A549 (cell line): ENCODE measurements around the gene S100A8. TPM values are rescaled to one million over a fixed set of nuclear protein-coding genes. Genes with fewer than 3 reads are reported as not detected.

ENCODE experiments used
- ATAC-seq, 2 experiments: fragments of 200-7000 bp in 1 of 2; fragments of >200 bp in 1 of 2; cut with Nextera tagmentation in 1 of 2; cut with Tn5 transposase in 1 of 2; 3 replicates each; pipeline versions ENCODE4 v1.8.0 to v1.9.1; 2018 to 2020; ENCODE audit warnings: mild to moderate bottlenecking in 1 of 2, moderate library complexity in 1 of 2
- CTCF ChIA-PET: fragments of 300-600 bp; sonication (Branson Sonifier 250); formaldehyde crosslinking; extraction: SDS; loops from one replicate; lab custom pipeline; 2021; ENCODE audit warnings: antibody characterized with exemption, inconsistent platforms; lab: Yijun Ruan, JAX
- POLR2A ChIA-PET: fragments of 350-600 bp; formaldehyde crosslinking; extraction: SDS; loops from one replicate; lab custom pipeline; 2021; ENCODE audit warnings: antibody characterized with exemption, inconsistent platforms; lab: Yijun Ruan, JAX
- DNase-seq, 2 experiments: peaks; one replicate each; pipeline versions ENCODE4 v3.0.0 to v3.0.0-alpha.2; 2011 to 2016; ENCODE audit warnings: low read depth in 1 of 2, low spot score in 1 of 2
- FAIRE-seq: peaks from 2 replicates; lab custom pipeline; 2011; peaks lifted over from hg19 to GRCh38; lab: Jason Lieb, UNC
- H3K27ac ChIP-seq, 2 experiments: fragments of >200 bp; sonication (Bioruptor Twin); formaldehyde crosslinking; 3 replicates each; pipeline ENCODE4 v1.5.1; 2016 to 2017
- H3K4me1 ChIP-seq: fragments of >200 bp; sonication (Bioruptor Twin); formaldehyde crosslinking; 3 replicates; pipeline ENCODE4 v1.6.1; 2016
- H3K4me2 ChIP-seq: fragments of >200 bp; sonication (Bioruptor Twin); formaldehyde crosslinking; 3 replicates; pipeline ENCODE4 v1.6.1; 2016
- H3K4me3 ChIP-seq: fragments of >200 bp; sonication (Bioruptor Twin); formaldehyde crosslinking; 3 replicates; pipeline ENCODE4 v1.5.1; 2016
- H3K9me3 ChIP-seq: fragments of >200 bp; sonication (Bioruptor Twin); formaldehyde crosslinking; 3 replicates; pipeline ENCODE4 v1.6.1; 2016
- CTCF ChIP-seq: fragments of >200 bp; sonication (Bioruptor Twin); formaldehyde crosslinking; IDR thresholded peaks from 3 replicates; pipeline ENCODE4 v1.5.1; 2016
- ELK1 ChIP-seq: fragments of 150-350 bp; IDR thresholded peaks from 2 replicates; pipeline ENCODE4 v1.6.1; 2014; ENCODE audit warnings: low read depth, mild to moderate bottlenecking, low read length
- ESRRA ChIP-seq: fragments of 150-350 bp; IDR thresholded peaks from 2 replicates; pipeline ENCODE4 v1.6.1; 2014; ENCODE audit warnings: mild to moderate bottlenecking, low read length, borderline replicate concordance
- HEYL ChIP-seq: fragments of 250-450 bp; sonication (Bioruptor Pico); IDR thresholded peaks from 2 replicates; pipeline ENCODE4 v1.8.0; 2021; ENCODE audit warnings: mild to moderate bottlenecking, moderate library complexity
- HMGXB4 ChIP-seq: fragments of 250-450 bp; sonication (Bioruptor Pico); IDR thresholded peaks from 2 replicates; pipeline ENCODE4 v1.5.0; 2021; ENCODE audit warnings: mild to moderate bottlenecking, moderate library complexity, borderline replicate concordance
- MAZ ChIP-seq: fragments of 150-350 bp; IDR thresholded peaks from 2 replicates; pipeline ENCODE4 v1.6.1; 2014; ENCODE audit warnings: antibody characterized with exemption, low read depth, low read length, borderline replicate concordance
- NFE2L2 ChIP-seq: fragments of 150-350 bp; conservative IDR thresholded peaks from 2 replicates; pipeline ENCODE4 v1.6.1; 2014; ENCODE audit warnings: low read length
- PHF8 ChIP-seq: fragments of 200-600 bp; sonication (generic); IDR thresholded peaks from 2 replicates; pipeline ENCODE4 v1.6.1; 2016; ENCODE audit warnings: low read depth, mild to moderate bottlenecking, antibody characterized with exemption, moderate library complexity, borderline replicate concordance
- RAD21 ChIP-seq, 2 experiments: fragments of >200 bp in 1 of 2; sonication (Bioruptor Twin) in 1 of 2; formaldehyde crosslinking in 1 of 2; IDR thresholded peaks in 1 of 2; conservative IDR thresholded peaks in 1 of 2; 2 replicates in 1 of 2; 3 replicates in 1 of 2; pipeline ENCODE4 v1.6.1; 2012 to 2018; ENCODE audit warnings: inconsistent platforms in 1 of 2
- RARB ChIP-seq: fragments of 250-450 bp; sonication (Bioruptor Pico); IDR thresholded peaks from 2 replicates; pipeline ENCODE4 v1.8.0; 2021; ENCODE audit warnings: mild to moderate bottlenecking, moderate library complexity
- REST ChIP-seq: fragments of 200-600 bp; sonication (generic); IDR thresholded peaks from 2 replicates; pipeline ENCODE4 v1.6.1; 2016; ENCODE audit warnings: antibody characterized with exemption, mild to moderate bottlenecking, moderate library complexity
- USF2 ChIP-seq: fragments of 450-650 bp; IDR thresholded peaks from 2 replicates; pipeline ENCODE4 v1.6.1; 2014; ENCODE audit warnings: antibody characterized with exemption
- WGBS: methylation state at CpG from one replicate; pipeline ENCODE4 v1.1.6; 2017; ENCODE audit errors: missing lambda C conversion rate; 5-methylcytosine and 5-hydroxymethylcytosine counted together
- polyA plus RNA-seq, 4 experiments: library from polyadenylated mRNA; depleted of rRNA in 3 of 4; stranded (reverse); fragments of >200 nt; fragmentation: RNase III in 1 of 4; extraction: RNeasy Plus Mini Kit Qiagen cat#74134 plus additional on column Dnase treatment in 1 of 4; gene quantifications; 2 replicates in 3 of 4; 3 replicates in 1 of 4; pipeline ENCODE4 v1.2.3, GENCODE V29; 2011 to 2017

Gene S100A8
- polyA plus RNA-seq, 2 of the 4 experiments (the other 2 are of a cell fraction) = not detected

- DNase-seq = no peak
- CTCF ChIA-PET = interaction anchor here (0.8 to 7.7 kb wide), 5 partner anchors 9 to 133 kb away, joined by 3 to 70 read pairs (median 7); no protein-coding TSS in a partner anchor
- Histone ChIP-seq H3K4me3 (no peak overlapping the region), H3K27ac (no peak overlapping the region), H3K4me2 (no peak overlapping the region), H3K9me3 (no peaks in the 10 kb centered on the region), H3K4me1 (no peaks in the 10 kb centered on the region)
- ATAC-seq = no peak
- POLR2A ChIA-PET = no interaction called here
- WGBS = 14% methylated on average over 4 of the region's 4 CpGs
- no peak for TF ChIP-seq HMGXB4 (CRISPR knock-in tag)
- no peak for TF ChIP-seq USF2
- no peak for TF ChIP-seq REST
- no peak for TF ChIP-seq MAZ
- no peak for TF ChIP-seq CTCF
- no peak for TF ChIP-seq PHF8
- TF ChIP-seq RARB (CRISPR knock-in tag) = no peak
- no peak for TF ChIP-seq ELK1
- no peak for TF ChIP-seq RAD21 (conservative IDR thresholded peaks at IDR 0.05 in 1 of 2, IDR thresholded peaks at IDR 0.05 in 1 of 2)
- TF ChIP-seq NFE2L2 = no peak
- no peak for TF ChIP-seq HEYL (CRISPR knock-in tag)
- TF ChIP-seq ESRRA = no peak
- FAIRE-seq = no peak
These were observed 29.3 kb downstream of the S100A8 start for GRCh38 chr1:153361480-153362109.
